ENCODE data around the gene KCND3.

DNA sequence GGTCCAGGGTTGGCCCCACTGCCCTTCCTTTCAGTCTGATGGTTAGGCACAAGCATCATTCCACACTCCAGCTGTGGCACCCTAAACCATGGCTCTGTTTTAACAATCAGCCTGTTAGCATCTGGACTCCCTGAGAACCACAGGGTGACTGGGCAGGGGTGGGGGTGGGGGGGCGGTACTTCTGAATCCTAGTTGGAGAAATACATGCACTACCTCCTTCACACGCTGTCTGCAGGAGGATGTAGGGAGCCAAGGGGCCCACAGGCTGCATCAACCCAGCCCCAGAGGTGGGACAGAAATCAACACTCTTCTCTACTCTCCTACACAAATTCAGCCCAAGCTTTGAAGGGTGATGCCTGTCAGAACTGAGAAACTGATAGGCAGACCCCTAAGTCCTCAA is 209.9 kb downstream of the KCND3 start:
- no peak for TF ChIP-seq POLR2AphosphoS5 (IDR thresholded peaks at IDR 0.05; ENCODE audit: low read depth, low read length)
- TF ChIP-seq TAF1 (IDR thresholded peaks at IDR 0.05; ENCODE audit: borderline replicate concordance, insufficient read depth, low read length) = no peak
- no peak for TF ChIP-seq SIN3A (IDR thresholded peaks at IDR 0.05; ENCODE audit: borderline replicate concordance, insufficient read depth, low read length)

Measured in PFSK-1 (cell line).